Esophagus muscularis mucosa (tissue), 4 donors: Measurements from ENCODE around the gene LRTM2.

Experiments used
- CTCF ChIP-seq, 3 experiments: fragments of 200-600 bp in 2 of 3; fragments of 450-650 bp in 1 of 3; sonication (generic) in 2 of 3; IDR thresholded peaks; one replicate each; pipeline ENCODE4 v1.5.1; 2017 to 2019; ENCODE audit warnings: antibody characterized with exemption in 3 of 3, mild to moderate bottlenecking in 2 of 3, moderate library complexity in 1 of 3
- EP300 ChIP-seq: sonication (generic); formaldehyde crosslinking; IDR thresholded peaks from one replicate; pipeline ENCODE4 v1.6.1; 2017; ENCODE audit warnings: antibody characterized with exemption
- POLR2A ChIP-seq: fragments of 450-650 bp; IDR thresholded peaks from one replicate; pipeline ENCODE4 v1.6.1; 2017; ENCODE audit warnings: antibody characterized with exemption, moderate library complexity, mild to moderate bottlenecking, low read depth
- POLR2AphosphoS5 ChIP-seq, 2 donors: sonication (generic); formaldehyde crosslinking; IDR thresholded peaks; one replicate each; pipeline ENCODE4 v1.6.1; 2017; ENCODE audit warnings: antibody characterized with exemption in 2 of 2

- TF ChIP-seq CTCF (IDR thresholded peaks at IDR 0.05) = no peak
- TF ChIP-seq POLR2A = no peak
- TF ChIP-seq POLR2AphosphoS5 (IDR thresholded peaks at IDR 0.05) = no peak
- no peak for TF ChIP-seq EP300
These were observed 3.5 kb upstream of the LRTM2 start for GRCh38 chr12:1816730-1817348.
